Astrocyte (in vitro differentiated cells and primary cell): ENCODE results near the gene MPP3. TPM values are rescaled to one million over a fixed set of nuclear protein-coding genes. Genes with fewer than 3 reads are reported as not detected.

Experiments
- DNase-seq: peaks from one replicate; pipeline ENCODE4 v3.0.0-alpha.2; 2010; ENCODE audit warnings: low read depth
- FAIRE-seq: peaks from 2 replicates; lab custom pipeline; 2011; peaks lifted over from hg19 to GRCh38; lab: Jason Lieb, UNC
- H2AFZ ChIP-seq: 2 replicates; pipeline ENCODE4 v1.6.0; 2012; ENCODE audit warnings: low read depth, low read length, inconsistent platforms
- H3K27ac ChIP-seq: 2 replicates; pipeline ENCODE4 v1.5.1; 2011; ENCODE audit warnings: low read depth, low read length, inconsistent platforms
- H3K27me3 ChIP-seq: 2 replicates; pipeline ENCODE4 v1.6.0; 2011; ENCODE audit warnings: low read length, inconsistent platforms; ENCODE audit not compliant: insufficient read depth
- H3K36me3 ChIP-seq: 2 replicates; pipeline ENCODE4 v1.5.1; 2011; ENCODE audit warnings: low read length, inconsistent platforms; ENCODE audit not compliant: insufficient read depth
- H3K4me1 ChIP-seq: 2 replicates; pipeline ENCODE4 v1.5.1; 2011; ENCODE audit warnings: low read length, inconsistent platforms; ENCODE audit not compliant: insufficient read depth
- H3K4me2 ChIP-seq: 2 replicates; pipeline ENCODE4 v1.6.0; 2012; ENCODE audit warnings: low read length, inconsistent platforms
- H3K4me3 ChIP-seq: 2 replicates; pipeline ENCODE4 v1.5.1; 2011; ENCODE audit warnings: low read depth, mild to moderate bottlenecking, low read length, inconsistent platforms; ENCODE audit not compliant: insufficient read depth
- H3K79me2 ChIP-seq: 2 replicates; pipeline ENCODE4 v1.6.0; 2012; ENCODE audit warnings: mild to moderate bottlenecking, low read length, inconsistent platforms; ENCODE audit not compliant: insufficient read depth
- H3K9ac ChIP-seq: 2 replicates; pipeline ENCODE4 v1.6.0; 2012; ENCODE audit warnings: mild to moderate bottlenecking, low read length, inconsistent platforms
- H3K9me3 ChIP-seq: 2 replicates; pipeline ENCODE4 v1.5.1; 2012; ENCODE audit warnings: low read depth, mild to moderate bottlenecking, low read length, inconsistent platforms; ENCODE audit not compliant: insufficient read depth
- H4K20me1 ChIP-seq: 2 replicates; pipeline ENCODE4 v1.6.0; 2012; ENCODE audit warnings: low read length, inconsistent platforms; ENCODE audit not compliant: insufficient read depth
- H3K27ac Mint-ChIP-seq: one replicate; pipeline ENCODE4 v1.8.0; 2021; ENCODE audit warnings: mild to moderate bottlenecking, mixed read lengths; ENCODE audit not compliant: unreplicated experiment
- H3K27me3 Mint-ChIP-seq: one replicate; pipeline ENCODE4 v1.8.0; 2021; ENCODE audit warnings: low read depth, mixed read lengths; ENCODE audit not compliant: unreplicated experiment
- H3K36me3 Mint-ChIP-seq: one replicate; pipeline ENCODE4 v1.8.0; 2021; ENCODE audit warnings: low read depth, mixed read lengths; ENCODE audit not compliant: unreplicated experiment
- H3K4me1 Mint-ChIP-seq: one replicate; pipeline ENCODE4 v1.8.0; 2021; ENCODE audit warnings: low read depth, mixed read lengths; ENCODE audit not compliant: unreplicated experiment
- H3K4me3 Mint-ChIP-seq: one replicate; pipeline ENCODE4 v1.8.0; 2021; ENCODE audit warnings: mild to moderate bottlenecking, moderate library complexity, mixed read lengths; ENCODE audit not compliant: unreplicated experiment
- H3K9me3 Mint-ChIP-seq: one replicate; pipeline ENCODE4 v1.8.0; 2021; ENCODE audit warnings: mild to moderate bottlenecking, mixed read lengths; ENCODE audit not compliant: unreplicated experiment
- CTCF ChIP-seq: IDR thresholded peaks from 2 replicates; pipeline ENCODE4 v1.5.1; 2011; ENCODE audit warnings: low read depth, mild to moderate bottlenecking, inconsistent platforms, low read length, moderate library complexity; ENCODE audit not compliant: insufficient read depth
- EZH2 ChIP-seq: IDR thresholded peaks from 2 replicates; pipeline ENCODE4 v1.6.1; 2012; ENCODE audit warnings: mild to moderate bottlenecking, low read length, inconsistent platforms; ENCODE audit not compliant: insufficient read depth
- total RNA-seq: library from RNA; stranded (reverse); gene quantifications from 2 replicates; pipeline ENCODE4 v1.2.1, GENCODE V29; 2021

The MPP3 gene
- total RNA-seq, 1 donor from 2014 or later = 6.5 TPM

- Mint-ChIP-seq H3K4me3 (no peak overlapping the region), H3K27ac (no peak overlapping the region), H3K9me3 (no peaks in the 10 kb centered on the region), H3K36me3 (peaks cover 11% of the 10 kb centered on the region), H3K4me1 (peaks cover 3% of the 10 kb centered on the region), H3K27me3 (no peaks in the 10 kb centered on the region)
- no peak overlapping the region for H2AFZ ChIP-seq
- H3K4me1 ChIP-seq = peaks cover 3% of the 10 kb centered on the region
- no peak overlapping the region for H3K4me3 ChIP-seq
- H3K27me3 ChIP-seq = peaks cover 2% of the 10 kb centered on the region
- H3K9ac ChIP-seq = no peak overlapping the region
- H3K79me2 ChIP-seq = no peaks in the 10 kb centered on the region
- no peak overlapping the region for H3K4me2 ChIP-seq
- DNase-seq (no peak), FAIRE-seq (no peak)
- TF ChIP-seq CTCF = no peak
- no peak for TF ChIP-seq EZH2
- H3K9me3 ChIP-seq = no peaks in the 10 kb centered on the region
- H3K27ac ChIP-seq = no peak overlapping the region
- H3K36me3 ChIP-seq = no peaks in the 10 kb centered on the region
- H4K20me1 ChIP-seq = no peaks in the 10 kb centered on the region
Observed at GRCh38 chr17:43881181-43881580, 48.2 kb upstream of the MPP3 start.

GRCh38 chr17:43880420-43880991 lies 47.6 kb upstream of the MPP3 start:
- Histone ChIP-seq H3K27me3 (peaks cover 2% of the 10 kb centered on the region), H3K9me3 (no peaks in the 10 kb centered on the region), H3K4me3 (no peak overlapping the region), H3K4me1 (peaks cover 3% of the 10 kb centered on the region), H4K20me1 (no peaks in the 10 kb centered on the region), H3K27ac (no peak overlapping the region), H2AFZ (no peak overlapping the region), H3K9ac (no peak overlapping the region), H3K4me2 (no peak overlapping the region), H3K79me2 (no peaks in the 10 kb centered on the region), H3K36me3 (no peaks in the 10 kb centered on the region)
- Mint-ChIP-seq H3K9me3 (no peaks in the 10 kb centered on the region), H3K36me3 (peaks cover 11% of the 10 kb centered on the region), H3K27me3 (peaks cover 2% of the 10 kb centered on the region), H3K27ac (no peak overlapping the region), H3K4me3 (no peak overlapping the region), H3K4me1 (peaks cover 3% of the 10 kb centered on the region)
- FAIRE-seq (no peak), DNase-seq (no peak)
- no peak for TF ChIP-seq EZH2
- TF ChIP-seq CTCF = peak; percentile 37

- Histone ChIP-seq H3K4me2 (no peak overlapping the region), H3K79me2 (no peaks in the 10 kb centered on the region), H3K4me1 (peaks cover 3% of the 10 kb centered on the region), H4K20me1 (no peaks in the 10 kb centered on the region), H2AFZ (no peak overlapping the region), H3K36me3 (no peaks in the 10 kb centered on the region), H3K9me3 (no peaks in the 10 kb centered on the region), H3K27ac (no peak overlapping the region), H3K9ac (no peak overlapping the region), H3K27me3 (peaks cover under 1% of the 10 kb centered on the region), H3K4me3 (no peak overlapping the region)
- Mint-ChIP-seq H3K27me3 (peaks cover 9% of the 10 kb centered on the region), H3K36me3 (peaks cover 12% of the 10 kb centered on the region), H3K9me3 (no peaks in the 10 kb centered on the region), H3K4me1 (peaks cover 3% of the 10 kb centered on the region), H3K4me3 (no peak overlapping the region), H3K27ac (no peak overlapping the region)
- FAIRE-seq (no peak), DNase-seq (no peak)
- no peak for TF ChIP-seq EZH2
- no peak for TF ChIP-seq CTCF
Observed at GRCh38 chr17:43879723-43880419, 46.9 kb upstream of the MPP3 start.
